Trophoblast cell (in vitro differentiated cells and primary cell): ENCODE measurements around the gene OR1D5.

ENCODE experiments used
- DNase-seq, 2 donors: peaks; one replicate each; pipeline ENCODE4 v3.0.0-alpha.2; 2016
- H2AFZ ChIP-seq: 2 replicates; pipeline ENCODE4 v1.6.1; 2013; ENCODE audit warnings: low read length, moderate library complexity, mild to moderate bottlenecking; ENCODE audit not compliant: insufficient read depth, poor library complexity
- H2AK5ac ChIP-seq: 2 replicates; pipeline ENCODE4 v1.6.1; 2013; ENCODE audit warnings: mild to moderate bottlenecking, low read length
- H2BK120ac ChIP-seq: 2 replicates; pipeline ENCODE4 v1.6.1; 2013; ENCODE audit warnings: low read length, mild to moderate bottlenecking, moderate library complexity; ENCODE audit not compliant: insufficient read depth, poor library complexity
- H2BK12ac ChIP-seq: 2 replicates; pipeline ENCODE4 v1.6.1; 2013; ENCODE audit warnings: mild to moderate bottlenecking, low read length, moderate library complexity
- H2BK5ac ChIP-seq: 2 replicates; pipeline ENCODE4 v1.6.1; 2013; ENCODE audit warnings: low read length, low read depth, moderate library complexity, mild to moderate bottlenecking; ENCODE audit not compliant: poor library complexity
- H3K14ac ChIP-seq: 2 replicates; pipeline ENCODE4 v1.6.1; 2013; ENCODE audit warnings: mild to moderate bottlenecking, low read length
- H3K18ac ChIP-seq: 2 replicates; pipeline ENCODE4 v1.6.1; 2013; ENCODE audit warnings: mild to moderate bottlenecking, low read length
- H3K23ac ChIP-seq: 2 replicates; pipeline ENCODE4 v1.6.1; 2013; ENCODE audit warnings: low read length
- H3K27ac ChIP-seq: 2 replicates; pipeline ENCODE4 v1.5.1; 2013; ENCODE audit warnings: low read depth, mild to moderate bottlenecking, inconsistent platforms, low read length, moderate library complexity
- H3K27me3 ChIP-seq: 2 replicates; pipeline ENCODE4 v1.6.1; 2013; ENCODE audit warnings: inconsistent platforms, mild to moderate bottlenecking, low read length, moderate library complexity; ENCODE audit not compliant: insufficient read depth
- H3K36me3 ChIP-seq, 2 experiments: 1 replicate in 1 of 2; 2 replicates in 1 of 2; pipeline ENCODE4 v1.6.1; 2013; ENCODE audit warnings: low read length in 2 of 2, mild to moderate bottlenecking in 2 of 2, moderate library complexity in 1 of 2; ENCODE audit not compliant: insufficient read depth in 2 of 2, control insufficient read depth in 1 of 2
- H3K4ac ChIP-seq: 2 replicates; pipeline ENCODE4 v1.6.1; 2013; ENCODE audit warnings: low read depth, mild to moderate bottlenecking, low read length, moderate library complexity
- H3K4me1 ChIP-seq, 2 experiments: 1 replicate in 1 of 2; 2 replicates in 1 of 2; pipeline ENCODE4 v1.6.1; 2013; ENCODE audit warnings: low read length in 2 of 2, mild to moderate bottlenecking in 2 of 2, moderate library complexity in 1 of 2; ENCODE audit not compliant: insufficient read depth in 2 of 2, control insufficient read depth in 1 of 2
- H3K4me2 ChIP-seq: 2 replicates; pipeline ENCODE4 v1.6.1; 2013; ENCODE audit warnings: inconsistent platforms, mild to moderate bottlenecking, low read length, moderate library complexity
- H3K4me3 ChIP-seq: 2 replicates; pipeline ENCODE4 v1.5.1; 2013; ENCODE audit warnings: mild to moderate bottlenecking, low read depth, low read length, inconsistent platforms
- H3K79me1 ChIP-seq: one replicate; pipeline ENCODE4 v1.6.1; 2013; ENCODE audit warnings: low read length
- H3K79me2 ChIP-seq: 2 replicates; pipeline ENCODE4 v1.6.1; 2013; ENCODE audit warnings: low read length, mild to moderate bottlenecking; ENCODE audit not compliant: control insufficient read depth, insufficient read depth, poor library complexity
- H3K9ac ChIP-seq: 2 replicates; pipeline ENCODE4 v1.6.1; 2013; ENCODE audit warnings: mild to moderate bottlenecking, low read length
- H3K9me3 ChIP-seq: 2 replicates; pipeline ENCODE4 v1.6.1; 2013; ENCODE audit warnings: low read depth, mild to moderate bottlenecking, control low read depth, inconsistent platforms, low read length; ENCODE audit not compliant: insufficient read depth
- H4K12ac ChIP-seq: 2 replicates; pipeline ENCODE4 v1.6.1; 2013; ENCODE audit warnings: low read depth, mild to moderate bottlenecking, low read length, moderate library complexity
- H4K8ac ChIP-seq: 2 replicates; pipeline ENCODE4 v1.6.1; 2013; ENCODE audit warnings: low read depth, mild to moderate bottlenecking, low read length, moderate library complexity
- H4K91ac ChIP-seq: one replicate; pipeline ENCODE4 v1.6.1; 2013; ENCODE audit warnings: low read depth, mild to moderate bottlenecking, low read length, moderate library complexity
- WGBS: extraction: QIAGEN DNeasy Blood & Tissue Kit; methylation state at CpG from one replicate; pipeline ENCODE4 v1.1.7; 2013; ENCODE audit warnings: missing lambda C conversion rate; ENCODE audit not compliant: insufficient read length, insufficient coverage; ENCODE audit errors: extremely low coverage; 5-methylcytosine and 5-hydroxymethylcytosine counted together

The OR1D5 gene

DNA sequence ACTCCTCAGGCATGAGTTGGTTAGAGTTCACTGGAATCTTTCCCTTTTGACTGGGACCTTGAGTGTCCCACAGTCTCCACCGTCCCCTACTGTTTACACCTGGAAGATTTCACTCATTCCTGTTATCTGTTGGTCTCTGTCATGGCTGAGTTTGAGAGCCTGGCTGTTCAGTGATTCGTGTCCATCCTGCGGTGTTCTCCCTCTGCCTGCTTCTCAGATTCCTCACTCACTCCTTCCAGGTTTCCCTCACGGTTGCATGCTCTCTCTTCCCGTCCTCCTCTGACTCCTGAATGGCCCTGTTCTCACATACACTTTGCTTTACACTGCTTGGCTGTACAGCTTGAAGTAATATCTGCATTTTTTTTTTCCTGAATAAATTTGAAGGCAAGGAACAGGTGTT, 24.5 kb downstream of the OR1D5 start:
- Histone ChIP-seq H4K8ac (no peak overlapping the region), H4K91ac (no peak overlapping the region), H2BK120ac (no peak overlapping the region), H3K4me2 (no peak overlapping the region), H3K4me3 (no peak overlapping the region), H3K18ac (no peak overlapping the region), H2BK5ac (no peak overlapping the region), H3K79me2 (no peaks in the 10 kb centered on the region), H3K27ac (no peak overlapping the region), H2AK5ac (no peak overlapping the region), H2AFZ (no peak overlapping the region), H3K4me1 (no peaks in the 10 kb centered on the region), H3K36me3 (no peaks in the 10 kb centered on the region), H3K79me1 (no peaks in the 10 kb centered on the region), H3K23ac (no peak overlapping the region), H3K4ac (no peak overlapping the region), H2BK12ac (no peak overlapping the region), H3K9ac (no peak overlapping the region), H3K14ac (no peak overlapping the region), H3K27me3 (no peaks in the 10 kb centered on the region), H3K9me3 (peaks cover 3% of the 10 kb centered on the region), H4K12ac (no peak overlapping the region)
- WGBS, result no CpG with 5 or more reads among the region's 5 CpGs
- DNase-seq, result no peak

GRCh38 chr17:3037259-3037658, 26.1 kb downstream of the OR1D5 start:
- H3K36me3 ChIP-seq, result no peaks in the 10 kb centered on the region
- H4K91ac ChIP-seq, result no peak overlapping the region
- WGBS, result no CpG with 5 or more reads among the region's 9 CpGs
- DNase-seq, result no peak
- no peaks in the 10 kb centered on the region for H3K9me3 ChIP-seq
- no peak overlapping the region for H3K9ac ChIP-seq
- no peak overlapping the region for H3K4me2 ChIP-seq
- H2BK12ac ChIP-seq, result no peak overlapping the region
- H3K27ac ChIP-seq, result no peak overlapping the region
- H2BK120ac ChIP-seq, result no peak overlapping the region
- H3K14ac ChIP-seq, result no peak overlapping the region
- H3K4me3 ChIP-seq, result no peak overlapping the region
- H4K12ac ChIP-seq, result no peak overlapping the region
- H3K27me3 ChIP-seq, result no peaks in the 10 kb centered on the region
- no peaks in the 10 kb centered on the region for H3K79me1 ChIP-seq
- H2AFZ ChIP-seq, result no peak overlapping the region
- H4K8ac ChIP-seq, result no peak overlapping the region
- H2BK5ac ChIP-seq, result no peak overlapping the region
- H3K23ac ChIP-seq, result no peak overlapping the region
- no peaks in the 10 kb centered on the region for H3K4me1 ChIP-seq
- no peak overlapping the region for H2AK5ac ChIP-seq
- H3K79me2 ChIP-seq, result no peaks in the 10 kb centered on the region
- no peak overlapping the region for H3K4ac ChIP-seq
- H3K18ac ChIP-seq, result no peak overlapping the region

GRCh38 chr17:3036800-3037199, 26.6 kb downstream of the OR1D5 start:
- WGBS, result no CpG with 5 or more reads among the region's 6 CpGs
- no peak overlapping the region for H2AFZ ChIP-seq
- H3K4me1 ChIP-seq, result no peaks in the 10 kb centered on the region
- H2BK120ac ChIP-seq, result no peak overlapping the region
- H3K27ac ChIP-seq, result no peak overlapping the region
- no peak overlapping the region for H4K12ac ChIP-seq
- no peaks in the 10 kb centered on the region for H3K9me3 ChIP-seq
- H3K4me2 ChIP-seq, result no peak overlapping the region
- no peak overlapping the region for H3K18ac ChIP-seq
- no peak overlapping the region for H2AK5ac ChIP-seq
- H3K23ac ChIP-seq, result no peak overlapping the region
- no peak for DNase-seq
- H2BK5ac ChIP-seq, result no peak overlapping the region
- no peaks in the 10 kb centered on the region for H3K79me1 ChIP-seq
- no peak overlapping the region for H2BK12ac ChIP-seq
- H4K8ac ChIP-seq, result no peak overlapping the region
- no peaks in the 10 kb centered on the region for H3K36me3 ChIP-seq
- no peaks in the 10 kb centered on the region for H3K79me2 ChIP-seq
- H3K14ac ChIP-seq, result no peak overlapping the region
- no peak overlapping the region for H4K91ac ChIP-seq
- H3K27me3 ChIP-seq, result no peaks in the 10 kb centered on the region
- H3K4ac ChIP-seq, result no peak overlapping the region
- no peak overlapping the region for H3K9ac ChIP-seq
- H3K4me3 ChIP-seq, result no peak overlapping the region

- H2BK5ac ChIP-seq, result no peak overlapping the region
- no peak overlapping the region for H2BK12ac ChIP-seq
- H3K36me3 ChIP-seq, result peaks cover 0 to 1% of the 10 kb centered on the region in 2 experiments
- no peaks in the 10 kb centered on the region for H3K79me2 ChIP-seq
- H3K79me1 ChIP-seq, result no peaks in the 10 kb centered on the region
- no peak overlapping the region for H4K8ac ChIP-seq
- H3K27me3 ChIP-seq, result no peaks in the 10 kb centered on the region
- no peak overlapping the region for H2BK120ac ChIP-seq
- H3K4me1 ChIP-seq, result no peaks in the 10 kb centered on the region
- H2AFZ ChIP-seq, result no peak overlapping the region
- H3K27ac ChIP-seq, result no peak overlapping the region
- no peak overlapping the region for H3K4me3 ChIP-seq
- H3K9me3 ChIP-seq, result no peaks in the 10 kb centered on the region
- H3K9ac ChIP-seq, result no peak overlapping the region
- H4K12ac ChIP-seq, result no peak overlapping the region
- no peak for DNase-seq
- H3K14ac ChIP-seq, result no peak overlapping the region
- H3K23ac ChIP-seq, result no peak overlapping the region
- no peak overlapping the region for H3K4ac ChIP-seq
- WGBS, result no CpG with 5 or more reads among the region's 7 CpGs
- no peak overlapping the region for H4K91ac ChIP-seq
- H2AK5ac ChIP-seq, result no peak overlapping the region
- H3K4me2 ChIP-seq, result no peak overlapping the region
- H3K18ac ChIP-seq, result no peak overlapping the region
Measured at GRCh38 chr17:3035968-3036280, 27.5 kb downstream of the OR1D5 start.
